Chondrocyte (in vitro differentiated cells): ENCODE data around the gene NYNRIN. TPM values are rescaled to one million over a fixed set of nuclear protein-coding genes. Genes with fewer than 3 reads are reported as not detected.

ENCODE experiments used
- DNase-seq: peaks from one replicate; pipeline ENCODE4 v3.0.0; 2021; ENCODE audit warnings: mixed read lengths, low spot score
- H3K27ac Mint-ChIP-seq: one replicate; pipeline ENCODE4 v1.8.0; 2021; ENCODE audit warnings: mild to moderate bottlenecking, moderate library complexity, mixed read lengths; ENCODE audit not compliant: unreplicated experiment
- H3K27me3 Mint-ChIP-seq: 2 replicates; pipeline ENCODE4 v1.8.0; 2021; ENCODE audit warnings: low read depth, mixed read lengths
- H3K36me3 Mint-ChIP-seq: 2 replicates; pipeline ENCODE4 v1.8.0; 2021; ENCODE audit warnings: low read depth, mixed read lengths
- H3K4me1 Mint-ChIP-seq: 2 replicates; pipeline ENCODE4 v1.8.0; 2021; ENCODE audit warnings: low read depth, mild to moderate bottlenecking, mixed read lengths
- H3K4me3 Mint-ChIP-seq: one replicate; pipeline ENCODE4 v1.8.0; 2021; ENCODE audit warnings: mild to moderate bottlenecking, moderate library complexity, mixed read lengths; ENCODE audit not compliant: unreplicated experiment
- H3K9me3 Mint-ChIP-seq: 2 replicates; pipeline ENCODE4 v1.8.0; 2021; ENCODE audit warnings: low read depth, mixed read lengths
- CTCF ChIP-seq: fragments of 200-600 bp; sonication (generic); IDR thresholded peaks from 2 replicates; pipeline ENCODE4 v1.5.0; 2021; ENCODE audit warnings: antibody characterized with exemption, mild to moderate bottlenecking, moderate library complexity
- total RNA-seq: library from RNA; stranded (reverse); gene quantifications from 3 replicates; pipeline ENCODE4 v1.2.1, GENCODE V29; 2021

The NYNRIN gene
- total RNA-seq, 1 donor from 2014 or later: 21.0 TPM

- Mint-ChIP-seq H3K36me3 (peaks cover 2% of the 10 kb centered on the region), H3K9me3 (peaks cover 11% of the 10 kb centered on the region), H3K27ac (no peak overlapping the region), H3K4me1 (no peaks in the 10 kb centered on the region), H3K27me3 (no peaks in the 10 kb centered on the region), H3K4me3 (no peak overlapping the region)
- no peak for DNase-seq
- no peak for TF ChIP-seq CTCF
Measured at GRCh38 chr14:24463017-24463883, 64.4 kb downstream of the NYNRIN start.

GRCh38 chr14:24463884-24464785 lies 65.3 kb downstream of the NYNRIN start:
- DNase-seq: no peak
- peaks cover 2% of the 10 kb centered on the region for H3K36me3 Mint-ChIP-seq
- H3K4me1 Mint-ChIP-seq: no peaks in the 10 kb centered on the region
- H3K27ac Mint-ChIP-seq: no peak overlapping the region
- no peak overlapping the region for H3K4me3 Mint-ChIP-seq
- H3K9me3 Mint-ChIP-seq: peaks cover 11% of the 10 kb centered on the region
- no peaks in the 10 kb centered on the region for H3K27me3 Mint-ChIP-seq
- TF ChIP-seq CTCF: no peak

GRCh38 chr14:24465368-24465767 lies 66.6 kb downstream of the NYNRIN start:
- no peak for TF ChIP-seq CTCF
- DNase-seq: no peak
- H3K4me1 Mint-ChIP-seq: no peaks in the 10 kb centered on the region
- H3K9me3 Mint-ChIP-seq: peaks cover 14% of the 10 kb centered on the region
- H3K4me3 Mint-ChIP-seq: no peak overlapping the region
- no peak overlapping the region for H3K27ac Mint-ChIP-seq
- H3K36me3 Mint-ChIP-seq: peaks cover 2% of the 10 kb centered on the region
- no peaks in the 10 kb centered on the region for H3K27me3 Mint-ChIP-seq

- Mint-ChIP-seq H3K27ac (no peak overlapping the region), H3K27me3 (no peaks in the 10 kb centered on the region), H3K36me3 (peaks cover under 1% of the 10 kb centered on the region), H3K4me1 (no peaks in the 10 kb centered on the region), H3K4me3 (no peak overlapping the region), H3K9me3 (peaks cover 9% of the 10 kb centered on the region)
- no peak for TF ChIP-seq CTCF
- no peak for DNase-seq
Measured at GRCh38 chr14:24465805-24466204, 67.0 kb downstream of the NYNRIN start.

Other genes with a start within 250 kb of the NYNRIN start
- gene IRF9, start 237.7 kb upstream of the NYNRIN start, total RNA-seq: 28.9 to 38.4 TPM (median 37.8 TPM) in 3 replicates
- gene REC8, start 226.9 kb upstream of the NYNRIN start, total RNA-seq: 4.4 to 7.9 TPM (median 5.0 TPM) in 3 replicates
- 26.7 to 46.2 TPM (median 27.4 TPM) in 3 replicates for gene IPO4, start 210.2 kb upstream of the NYNRIN start, total RNA-seq
- gene TM9SF1, start 203.6 kb upstream of the NYNRIN start, total RNA-seq: 60.3 to 92.0 TPM (median 61.0 TPM) in 3 replicates
- gene TSSK4, start 193.3 kb upstream of the NYNRIN start, total RNA-seq: 0.46 TPM in 1 of 3 replicates, not detected in the others
- 33.1 to 36.1 TPM (median 35.3 TPM) in 3 replicates for gene CHMP4A, start 185.5 kb upstream of the NYNRIN start, total RNA-seq
- gene MDP1, start 182.9 kb upstream of the NYNRIN start, total RNA-seq: 23.2 to 25.7 TPM (median 23.6 TPM) in 3 replicates
- gene NEDD8, start 166.6 kb upstream of the NYNRIN start, total RNA-seq: 154 to 169 TPM (median 159 TPM) in 3 replicates
- 43.1 to 66.5 TPM (median 47.9 TPM) in 3 replicates for gene GMPR2, start 166.1 kb upstream of the NYNRIN start, total RNA-seq
- 60.1 to 85.5 TPM (median 72.6 TPM) in 3 replicates for gene TINF2, start 156.4 kb upstream of the NYNRIN start, total RNA-seq
- gene TGM1, start 135.8 kb upstream of the NYNRIN start, total RNA-seq: 3.2 to 5.0 TPM (median 3.3 TPM) in 3 replicates
- 27.0 to 34.9 TPM (median 27.4 TPM) in 3 replicates for gene RABGGTA, start 127.4 kb upstream of the NYNRIN start, total RNA-seq
- 25.6 to 41.4 TPM (median 29.3 TPM) in 3 replicates for gene DHRS1, start 99.2 kb upstream of the NYNRIN start, total RNA-seq
- gene NOP9, start 99.2 kb upstream of the NYNRIN start, total RNA-seq: 19.4 to 30.4 TPM (median 20.7 TPM) in 3 replicates
- not detected in 3 replicates for gene CIDEB, start 91.0 kb upstream of the NYNRIN start, total RNA-seq
- gene LTB4R2, start 88.9 kb upstream of the NYNRIN start, total RNA-seq: 8.8 to 18.4 TPM (median 9.1 TPM) in 3 replicates
- gene LTB4R, start 87.5 kb upstream of the NYNRIN start, total RNA-seq: 6.1 to 12.0 TPM (median 7.3 TPM) in 3 replicates
- gene ADCY4, start 63.9 kb upstream of the NYNRIN start, total RNA-seq: 1.5 to 5.2 TPM (median 3.3 TPM) in 3 replicates
- 0.80 to 1.3 TPM (median 0.90 TPM) in 3 replicates for gene RIPK3, start 59.0 kb upstream of the NYNRIN start, total RNA-seq
- gene NFATC4, start 30.8 kb upstream of the NYNRIN start, total RNA-seq: 93.4 to 99.2 TPM (median 97.7 TPM) in 3 replicates
- gene CBLN3, start 30.7 kb downstream of the NYNRIN start, total RNA-seq: 5.2 to 6.1 TPM (median 5.5 TPM) in 3 replicates
- 44.4 to 53.8 TPM (median 53.7 TPM) in 3 replicates for gene KHNYN, start 31.0 kb downstream of the NYNRIN start, total RNA-seq
- gene SDR39U1, start 43.8 kb downstream of the NYNRIN start, total RNA-seq: 34.6 to 52.9 TPM (median 35.3 TPM) in 3 replicates
- gene CMA1, start 109.3 kb downstream of the NYNRIN start, total RNA-seq: not detected in 3 replicates
- gene CTSG, start 177.2 kb downstream of the NYNRIN start, total RNA-seq: not detected in 3 replicates
- not detected in 3 replicates for gene GZMH, start 210.7 kb downstream of the NYNRIN start, total RNA-seq
- gene GZMB, start 235.2 kb downstream of the NYNRIN start, total RNA-seq: not detected in 3 replicates